VCaP (cell line): ENCODE results near the gene COQ7.

Experiments used
- H3K27ac ChIP-seq: fragments of 450-650 bp; 2 replicates; pipeline ENCODE4 v1.5.1; 2017
- TF ChIP-seq, protein P1 (sequence below): fragments of 450-650 bp; conservative IDR thresholded peaks from 2 replicates; pipeline ENCODE4 v1.5.1; 2017; ENCODE audit warnings: mild to moderate bottlenecking, moderate library complexity

COQ7 gene

DNA sequence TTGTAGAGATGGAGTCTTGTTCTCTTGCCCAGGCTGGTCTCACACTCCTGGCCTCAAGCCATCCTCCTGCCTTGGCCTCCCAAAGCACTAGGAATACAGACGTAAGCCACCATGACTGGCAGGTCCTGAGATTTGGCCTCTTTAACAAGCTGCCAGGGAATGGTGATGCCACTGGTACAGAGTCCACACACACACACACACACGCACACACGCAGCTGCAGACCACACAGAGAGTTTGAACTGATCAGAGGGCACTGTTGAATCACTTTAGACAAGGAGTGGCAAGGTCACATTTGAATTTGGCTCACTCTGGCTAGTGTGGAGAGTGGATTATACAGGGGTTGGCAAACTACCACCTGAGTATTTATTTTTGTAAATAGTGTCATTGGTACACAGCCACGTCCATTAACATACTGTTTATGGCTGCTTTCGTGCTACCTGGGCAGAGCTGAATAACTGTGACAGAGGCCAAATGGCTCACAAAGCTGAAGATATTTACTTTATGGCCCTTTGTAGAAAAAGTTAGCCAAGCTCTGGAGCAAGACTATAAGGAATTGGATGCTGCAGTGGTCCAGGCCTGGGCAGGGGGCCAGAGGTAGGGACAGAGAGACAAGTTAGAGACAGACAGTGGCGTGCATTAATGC is 56.2 kb downstream of the COQ7 start:
- H3K27ac ChIP-seq, result peak overlapping the region; percentile 45

DNA sequence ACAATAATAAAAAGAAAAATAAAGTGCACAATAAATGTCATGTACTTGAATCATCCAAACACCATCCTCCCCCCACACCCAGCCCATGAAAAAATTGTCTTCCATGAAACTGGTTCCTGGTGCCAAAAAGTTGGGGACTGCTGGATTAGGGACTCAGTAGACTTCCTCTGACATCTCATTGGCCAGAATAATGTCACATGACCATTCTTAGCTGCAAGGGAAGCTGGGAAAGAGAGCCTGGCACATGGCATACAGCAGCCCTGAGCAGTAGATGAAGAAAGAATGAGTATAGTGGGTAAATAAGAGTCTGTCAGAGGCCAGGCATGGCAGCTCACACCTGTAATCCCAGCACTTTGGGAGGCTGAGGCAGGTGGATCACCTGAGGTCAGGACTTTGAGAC is 58.9 kb downstream of the COQ7 start:
- no peak overlapping the region for H3K27ac ChIP-seq
- TF ChIP-seq, protein P1, sequence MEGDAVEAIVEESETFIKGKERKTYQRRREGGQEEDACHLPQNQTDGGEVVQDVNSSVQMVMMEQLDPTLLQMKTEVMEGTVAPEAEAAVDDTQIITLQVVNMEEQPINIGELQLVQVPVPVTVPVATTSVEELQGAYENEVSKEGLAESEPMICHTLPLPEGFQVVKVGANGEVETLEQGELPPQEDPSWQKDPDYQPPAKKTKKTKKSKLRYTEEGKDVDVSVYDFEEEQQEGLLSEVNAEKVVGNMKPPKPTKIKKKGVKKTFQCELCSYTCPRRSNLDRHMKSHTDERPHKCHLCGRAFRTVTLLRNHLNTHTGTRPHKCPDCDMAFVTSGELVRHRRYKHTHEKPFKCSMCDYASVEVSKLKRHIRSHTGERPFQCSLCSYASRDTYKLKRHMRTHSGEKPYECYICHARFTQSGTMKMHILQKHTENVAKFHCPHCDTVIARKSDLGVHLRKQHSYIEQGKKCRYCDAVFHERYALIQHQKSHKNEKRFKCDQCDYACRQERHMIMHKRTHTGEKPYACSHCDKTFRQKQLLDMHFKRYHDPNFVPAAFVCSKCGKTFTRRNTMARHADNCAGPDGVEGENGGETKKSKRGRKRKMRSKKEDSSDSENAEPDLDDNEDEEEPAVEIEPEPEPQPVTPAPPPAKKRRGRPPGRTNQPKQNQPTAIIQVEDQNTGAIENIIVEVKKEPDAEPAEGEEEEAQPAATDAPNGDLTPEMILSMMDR, result no peak

More for the DNA sequence above, 56.2 kb downstream of the COQ7 start:
- TF ChIP-seq, protein P1, result no peak

DNA sequence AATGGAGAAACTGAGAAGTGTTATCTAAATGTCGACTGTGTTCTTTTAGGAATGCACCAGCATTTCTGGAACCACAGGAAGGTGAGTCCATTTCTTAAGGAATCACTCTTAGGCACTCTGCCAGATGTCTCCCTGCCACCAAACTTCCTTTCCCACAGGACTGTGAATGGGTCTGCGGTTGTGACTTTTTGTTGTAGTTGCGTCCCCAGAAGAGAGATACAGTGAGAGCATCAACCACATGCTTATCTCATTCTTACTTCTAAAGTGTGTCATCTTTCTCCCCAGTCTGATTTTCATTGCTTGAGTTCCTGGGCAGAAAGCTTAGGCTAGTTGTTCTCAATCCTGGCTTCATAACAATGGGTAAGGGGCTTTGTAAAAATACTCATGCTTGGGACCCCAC is 59.8 kb downstream of the COQ7 start:
- TF ChIP-seq, protein P1, result no peak
- H3K27ac ChIP-seq, result no peak overlapping the region

DNA sequence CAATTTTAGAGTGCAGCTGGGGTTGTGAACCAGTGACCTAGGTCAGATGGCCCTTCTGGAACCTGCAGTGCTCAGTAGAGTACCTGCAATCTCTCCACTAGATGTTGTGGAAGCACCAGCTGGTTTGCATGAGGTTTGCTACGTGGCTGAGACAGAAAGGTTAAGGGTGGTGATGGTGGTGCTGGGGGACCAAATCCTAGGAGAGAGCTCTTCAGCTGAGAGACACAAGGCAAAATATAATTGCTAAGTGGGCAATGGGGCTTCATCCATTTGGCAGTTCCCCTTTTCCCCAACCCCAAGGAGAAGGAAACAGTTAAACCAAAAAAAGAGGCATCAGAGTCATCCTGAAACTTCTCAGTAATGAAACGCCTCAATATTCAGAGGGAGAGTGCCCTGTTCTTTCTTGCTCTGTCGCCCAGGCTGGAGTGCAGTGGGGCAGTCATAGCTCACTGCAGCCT is 60.3 kb downstream of the COQ7 start:
- no peak overlapping the region for H3K27ac ChIP-seq
- TF ChIP-seq, protein P1, result no peak

DNA sequence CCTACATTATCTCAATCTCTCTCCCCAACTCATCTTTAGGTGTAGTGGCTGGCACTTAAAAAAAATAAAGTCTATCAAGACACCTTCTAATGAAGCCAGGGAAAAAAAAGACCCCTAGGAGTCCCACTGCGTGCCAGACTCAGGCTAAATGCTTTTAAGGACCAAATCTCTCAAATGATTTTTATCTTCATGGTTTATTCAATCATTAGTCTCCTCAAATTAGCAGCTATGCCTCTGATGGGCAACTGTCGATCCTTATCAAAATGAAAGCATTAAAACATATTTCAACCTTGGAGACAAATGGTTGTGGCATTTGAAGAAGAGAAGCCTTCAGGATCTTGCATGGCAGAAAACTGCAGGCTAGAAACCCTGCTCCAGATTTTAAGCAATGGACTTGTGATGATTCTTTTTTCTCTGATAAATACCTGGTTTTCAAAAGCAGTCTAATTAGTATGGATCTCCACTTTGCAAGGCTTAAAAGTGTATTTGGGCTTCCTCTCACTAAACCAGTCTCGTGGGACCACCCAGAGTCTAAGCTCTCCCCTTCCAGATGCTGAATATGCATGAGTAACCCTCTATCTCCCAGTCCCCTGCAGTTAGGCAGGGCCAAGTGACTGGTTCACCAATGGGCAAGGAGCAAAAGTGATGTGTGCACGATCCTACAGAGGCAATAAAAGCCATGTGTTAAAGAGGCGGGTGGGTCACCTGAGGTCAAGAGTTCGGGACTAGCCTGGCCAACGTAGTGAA is 61.2 kb downstream of the COQ7 start:
- TF ChIP-seq, protein P1, result no peak
- H3K27ac ChIP-seq, result no peak overlapping the region
